ENCODE data around the gene APOBEC3A. TPM values are rescaled to one million over a fixed set of nuclear protein-coding genes. Genes with fewer than 3 reads are reported as not detected.
"Not testable (repeated sequence)": the region's sequence is repeated elsewhere in the genome, so short reads cannot be mapped to it uniquely, and the experiment has no call there.

APOBEC3A gene
- total RNA-seq, 1 experiment from 2014 or later: not detected

DNA sequence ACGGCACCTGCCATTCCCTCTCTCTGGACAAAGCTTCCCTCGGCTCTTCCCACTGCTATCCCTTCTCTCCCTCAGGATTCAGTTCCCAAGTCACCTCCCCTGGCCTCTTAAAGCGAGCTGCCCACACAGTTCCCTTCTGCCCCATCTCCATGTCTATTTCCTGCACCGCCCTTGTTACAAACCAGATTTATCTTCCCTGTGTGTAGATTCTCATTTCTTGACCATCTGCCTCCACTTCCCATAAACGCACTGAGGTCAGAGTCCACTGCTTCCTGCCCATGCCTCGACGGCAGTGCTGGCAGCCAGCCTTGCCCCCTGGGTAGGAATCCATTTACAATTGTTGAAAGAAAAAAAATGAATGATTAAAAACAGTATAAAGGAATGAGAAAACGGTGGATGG lies 13.1 kb downstream of the APOBEC3A start:
- H3K9me3 ChIP-seq (replicated peaks): no peaks in the 10 kb centered on the region
- no peak for DNase-seq (ENCODE audit: low read depth in 1 of 2, low spot score in 2 of 2)
- H3K36me3 ChIP-seq: no peaks in the 10 kb centered on the region
- no peak overlapping the region for H3K4me3 ChIP-seq
- H3K27ac ChIP-seq: no peak overlapping the region
- peaks cover 4% of the 10 kb centered on the region; the same call in 1 of the 2 replicates for H3K27me3 ChIP-seq (replicated peaks)
- no peaks in the 10 kb centered on the region for H3K4me1 ChIP-seq (replicated peaks)

DNA sequence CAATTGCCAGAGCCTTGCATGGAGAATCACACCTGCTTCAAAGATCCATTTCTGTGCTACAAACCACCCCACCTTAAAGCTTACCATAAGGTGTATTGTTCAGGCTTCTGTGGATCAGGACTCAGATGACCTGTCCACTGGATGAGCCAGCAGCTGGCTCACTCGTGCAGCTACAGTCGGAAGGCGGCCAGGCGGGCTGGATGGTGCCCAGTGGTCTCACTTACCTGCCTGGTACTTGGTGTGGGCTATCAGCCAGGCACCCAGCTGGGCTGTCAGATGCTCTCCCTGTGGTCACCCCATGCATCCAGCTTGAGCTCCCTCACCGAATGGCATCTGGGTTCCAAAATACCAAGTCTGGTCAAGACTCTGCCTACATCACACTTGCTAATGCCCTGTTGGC lies 13.8 kb downstream of the APOBEC3A start:
- Histone ChIP-seq H3K27me3 (replicated peaks) (peaks cover 4% of the 10 kb centered on the region; the same call in 1 of the 2 replicates), H3K4me3 (no peak overlapping the region), H3K4me1 (replicated peaks) (no peaks in the 10 kb centered on the region), H3K36me3 (no peaks in the 10 kb centered on the region), H3K9me3 (replicated peaks) (no peaks in the 10 kb centered on the region), H3K27ac (no peak overlapping the region)
- no peak for DNase-seq (ENCODE audit: low read depth in 1 of 2, low spot score in 2 of 2)

DNA sequence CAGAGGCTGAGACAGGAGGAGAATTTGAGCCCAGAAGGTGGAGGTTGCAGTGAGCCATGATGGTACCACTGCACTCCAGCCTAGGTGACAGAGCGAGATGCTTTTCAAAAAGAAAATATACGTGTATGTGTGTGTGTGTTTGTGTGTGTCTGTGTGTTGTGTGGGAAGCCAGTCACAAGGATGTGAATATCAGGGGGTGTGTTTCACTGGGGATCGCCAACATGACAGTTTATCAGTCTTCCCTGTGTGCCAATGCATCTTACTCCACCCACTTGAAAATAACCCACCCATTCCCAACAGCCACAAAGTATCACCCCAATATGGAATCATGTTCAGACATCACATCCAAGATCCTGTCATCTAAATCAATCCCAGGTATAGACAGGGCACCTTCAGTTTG lies 14.4 kb downstream of the APOBEC3A start:
- no peak for DNase-seq (ENCODE audit: low read depth in 1 of 2, low spot score in 2 of 2)
- no peak overlapping the region for H3K27ac ChIP-seq
- H3K4me1 ChIP-seq (replicated peaks): no peaks in the 10 kb centered on the region
- peaks cover 4% of the 10 kb centered on the region; the same call in 1 of the 2 replicates for H3K27me3 ChIP-seq (replicated peaks)
- no peaks in the 10 kb centered on the region for H3K9me3 ChIP-seq (replicated peaks)
- no peaks in the 10 kb centered on the region for H3K36me3 ChIP-seq
- no peak overlapping the region for H3K4me3 ChIP-seq

DNA sequence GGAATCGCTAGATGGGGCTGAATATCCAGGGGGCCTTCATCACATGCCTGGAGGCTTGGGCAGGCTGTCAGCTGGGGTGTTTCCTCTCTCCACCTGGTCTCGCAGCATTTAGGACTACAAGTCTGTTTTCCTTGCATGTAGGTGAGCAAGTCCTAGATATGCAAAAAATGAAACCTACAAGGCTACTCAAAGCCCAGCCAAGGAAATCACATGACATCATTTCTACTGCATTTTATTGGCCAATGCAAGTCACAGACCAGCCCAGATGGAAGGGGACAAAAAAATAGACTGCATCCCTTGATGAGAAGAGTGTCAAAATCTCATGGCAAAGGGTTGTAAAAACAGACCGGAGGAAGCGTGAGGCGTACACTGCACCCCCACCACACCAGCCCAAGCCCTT lies 15.1 kb downstream of the APOBEC3A start:
- Histone ChIP-seq H3K27me3 (replicated peaks) (peaks cover 4% of the 10 kb centered on the region; the same call in 1 of the 2 replicates), H3K36me3 (no peaks in the 10 kb centered on the region), H3K4me1 (replicated peaks) (no peaks in the 10 kb centered on the region), H3K4me3 (no peak overlapping the region), H3K27ac (no peak overlapping the region), H3K9me3 (replicated peaks) (no peaks in the 10 kb centered on the region)
- no peak for DNase-seq (ENCODE audit: low read depth in 1 of 2, low spot score in 2 of 2)

DNA sequence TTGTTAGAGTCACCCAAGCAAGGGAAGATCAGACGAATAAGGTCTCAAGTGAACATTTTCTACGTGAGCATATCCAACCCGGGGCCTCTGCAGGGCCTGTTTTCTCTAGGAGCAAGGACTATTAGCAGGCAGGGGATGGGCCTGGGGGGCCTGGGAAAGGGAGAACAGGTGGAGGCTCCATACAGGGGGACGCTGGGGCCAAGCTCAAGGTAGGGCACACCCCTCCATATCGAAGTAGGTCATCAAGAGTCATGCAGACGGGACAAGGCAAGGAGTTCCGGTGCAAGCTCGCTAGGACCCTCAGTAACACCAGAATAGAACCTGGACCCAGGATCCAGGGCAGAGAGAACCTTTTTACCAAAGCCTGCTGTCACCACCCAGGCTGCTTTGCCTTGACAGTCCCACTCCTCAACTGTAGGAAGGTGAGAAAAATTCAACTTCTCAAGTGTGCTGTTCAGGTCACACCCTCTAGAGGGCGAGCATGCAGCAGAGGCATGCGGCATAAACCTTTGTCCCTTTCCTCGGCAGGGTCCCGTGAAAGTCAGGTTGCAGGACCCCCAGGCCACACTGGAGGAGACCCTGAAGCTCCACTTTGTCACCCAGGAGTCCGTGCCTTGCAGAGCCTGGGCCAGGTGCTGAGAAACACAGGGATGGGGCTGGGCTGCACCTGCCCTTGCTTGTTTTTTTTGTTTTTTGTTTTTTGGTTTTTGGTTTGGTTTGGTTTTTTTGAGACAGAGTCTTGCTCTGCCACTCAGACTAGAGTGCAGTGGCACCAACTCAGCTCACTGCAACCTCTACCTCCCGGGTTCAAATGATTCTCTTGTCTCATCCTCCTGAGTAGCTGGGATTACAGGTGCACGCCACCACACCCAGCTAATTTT lies 16.1 kb downstream of the APOBEC3A start:
- Histone ChIP-seq H3K36me3 (no peaks in the 10 kb centered on the region), H3K4me3 (no peak overlapping the region), H3K4me1 (replicated peaks) (no peaks in the 10 kb centered on the region), H3K27ac (no peak overlapping the region), H3K9me3 (replicated peaks) (no peaks in the 10 kb centered on the region), H3K27me3 (replicated peaks) (peaks cover 4% of the 10 kb centered on the region; the same call in 1 of the 2 replicates)
- DNase-seq (ENCODE audit: low read depth in 1 of 2, low spot score in 2 of 2): peak in 1 of 2 experiments; percentile 18

DNA sequence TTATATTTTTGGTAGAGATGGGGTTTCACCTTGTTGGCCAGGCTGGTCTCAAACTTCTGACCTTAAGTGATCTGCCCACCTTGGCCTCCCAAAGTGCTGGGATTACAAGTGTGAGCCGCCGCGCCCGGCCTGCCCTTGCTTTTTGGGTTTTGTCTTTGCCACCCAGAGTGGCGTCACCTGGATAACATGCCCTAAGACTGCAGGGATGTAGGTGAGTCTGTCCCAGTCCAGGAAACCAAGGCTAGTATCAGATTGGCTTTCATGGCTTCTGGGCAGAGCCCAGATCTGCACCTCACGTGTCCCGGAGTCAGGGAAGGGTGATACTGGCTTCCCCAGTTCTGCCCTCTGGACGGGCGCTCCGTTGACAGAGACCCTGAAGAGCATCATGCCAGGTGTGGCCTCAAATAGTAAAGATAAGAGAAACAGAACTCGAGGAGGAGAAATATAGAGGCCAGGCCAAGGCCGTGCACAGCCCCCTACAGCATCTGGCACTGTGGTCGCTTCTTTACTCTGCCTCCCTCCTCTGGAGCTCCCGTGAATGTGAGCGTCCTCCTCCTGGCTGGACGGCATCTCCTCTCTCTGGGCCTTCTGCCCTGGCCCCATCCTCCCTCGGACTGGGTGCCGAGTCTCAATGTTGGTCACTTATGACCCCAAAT lies 16.9 kb downstream of the APOBEC3A start:
- Histone ChIP-seq H3K27ac (no peak overlapping the region), H3K9me3 (replicated peaks) (no peaks in the 10 kb centered on the region), H3K36me3 (no peaks in the 10 kb centered on the region), H3K4me3 (no peak overlapping the region), H3K4me1 (replicated peaks) (no peaks in the 10 kb centered on the region), H3K27me3 (replicated peaks) (0 out of 2 replicates have a peak, but pooled peaks cover 3% of the 10 kb centered on the region)
- DNase-seq (ENCODE audit: low read depth in 1 of 2, low spot score in 2 of 2): no peak

DNA sequence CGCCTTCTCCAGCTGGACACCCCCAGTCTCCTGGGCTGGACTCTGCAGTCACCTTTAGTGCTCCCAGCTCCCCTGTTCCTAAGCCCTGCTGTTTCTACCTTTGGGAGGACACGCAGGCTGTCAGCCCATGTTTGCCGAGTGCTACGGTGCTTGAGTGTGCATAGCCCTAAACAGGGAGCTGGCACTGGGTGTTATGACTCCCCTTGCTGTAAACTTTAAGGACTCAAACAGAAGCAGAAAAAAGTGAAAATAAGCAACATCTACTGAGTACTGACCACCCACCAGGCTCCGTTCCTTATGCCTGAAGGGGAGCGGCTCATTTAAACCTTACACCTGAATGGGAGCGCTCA lies 17.4 kb downstream of the APOBEC3A start:
- H3K4me1 ChIP-seq (replicated peaks): no peaks in the 10 kb centered on the region
- DNase-seq (ENCODE audit: low read depth in 1 of 2, low spot score in 2 of 2): no peak
- H3K36me3 ChIP-seq: no peaks in the 10 kb centered on the region
- H3K27me3 ChIP-seq (replicated peaks): no peaks in the 10 kb centered on the region
- no peak overlapping the region for H3K27ac ChIP-seq
- no peaks in the 10 kb centered on the region for H3K9me3 ChIP-seq (replicated peaks)
- H3K4me3 ChIP-seq: no peak overlapping the region

DNA sequence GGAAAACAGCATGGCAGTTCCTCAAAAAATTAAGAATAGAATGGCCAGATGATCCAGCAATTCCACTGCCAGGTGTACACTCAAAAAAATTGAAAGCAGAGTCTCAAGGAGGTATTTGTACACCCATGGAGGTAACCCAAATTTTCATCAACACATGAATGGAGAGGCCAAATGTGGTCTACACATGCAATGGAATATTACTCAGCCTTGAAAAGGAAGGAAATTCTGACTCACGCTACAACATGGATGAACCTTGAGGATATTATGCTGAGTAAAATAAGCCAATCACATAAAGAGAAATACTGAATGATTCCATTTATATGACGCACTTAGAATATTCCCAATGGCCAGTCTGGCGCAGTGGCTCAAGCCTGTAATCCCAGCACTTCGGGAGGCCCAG lies 19.9 kb downstream of the APOBEC3A start:
- H3K27ac ChIP-seq; H3K9me3 ChIP-seq (replicated peaks); H3K4me1 ChIP-seq (replicated peaks); DNase-seq (ENCODE audit: low read depth in 1 of 2, low spot score in 2 of 2); H3K36me3 ChIP-seq; H3K27me3 ChIP-seq (replicated peaks); H3K4me3 ChIP-seq: not testable (repeated sequence)

DNA sequence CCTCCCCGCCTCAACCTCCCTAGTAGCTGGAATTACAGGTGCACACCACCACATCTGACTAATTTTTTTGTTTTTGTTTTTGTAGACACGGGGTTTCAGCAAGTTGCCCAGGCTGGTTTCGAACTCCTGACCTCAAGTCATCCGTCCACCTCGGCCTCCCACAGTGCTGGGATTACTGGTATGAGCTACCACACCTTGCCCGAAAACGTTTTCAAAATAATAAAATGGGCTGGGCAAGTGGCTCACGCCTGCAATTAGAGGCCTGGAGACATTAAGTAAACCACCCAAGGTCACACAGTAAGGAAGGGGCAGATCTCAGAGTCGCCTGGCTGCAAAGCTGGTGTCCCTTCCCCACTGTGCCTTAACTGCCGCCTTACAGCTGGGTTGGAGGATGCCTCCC lies 23.2 kb downstream of the APOBEC3A start:
- H3K4me1 ChIP-seq (replicated peaks): peaks cover 16% of the 10 kb centered on the region

DNA sequence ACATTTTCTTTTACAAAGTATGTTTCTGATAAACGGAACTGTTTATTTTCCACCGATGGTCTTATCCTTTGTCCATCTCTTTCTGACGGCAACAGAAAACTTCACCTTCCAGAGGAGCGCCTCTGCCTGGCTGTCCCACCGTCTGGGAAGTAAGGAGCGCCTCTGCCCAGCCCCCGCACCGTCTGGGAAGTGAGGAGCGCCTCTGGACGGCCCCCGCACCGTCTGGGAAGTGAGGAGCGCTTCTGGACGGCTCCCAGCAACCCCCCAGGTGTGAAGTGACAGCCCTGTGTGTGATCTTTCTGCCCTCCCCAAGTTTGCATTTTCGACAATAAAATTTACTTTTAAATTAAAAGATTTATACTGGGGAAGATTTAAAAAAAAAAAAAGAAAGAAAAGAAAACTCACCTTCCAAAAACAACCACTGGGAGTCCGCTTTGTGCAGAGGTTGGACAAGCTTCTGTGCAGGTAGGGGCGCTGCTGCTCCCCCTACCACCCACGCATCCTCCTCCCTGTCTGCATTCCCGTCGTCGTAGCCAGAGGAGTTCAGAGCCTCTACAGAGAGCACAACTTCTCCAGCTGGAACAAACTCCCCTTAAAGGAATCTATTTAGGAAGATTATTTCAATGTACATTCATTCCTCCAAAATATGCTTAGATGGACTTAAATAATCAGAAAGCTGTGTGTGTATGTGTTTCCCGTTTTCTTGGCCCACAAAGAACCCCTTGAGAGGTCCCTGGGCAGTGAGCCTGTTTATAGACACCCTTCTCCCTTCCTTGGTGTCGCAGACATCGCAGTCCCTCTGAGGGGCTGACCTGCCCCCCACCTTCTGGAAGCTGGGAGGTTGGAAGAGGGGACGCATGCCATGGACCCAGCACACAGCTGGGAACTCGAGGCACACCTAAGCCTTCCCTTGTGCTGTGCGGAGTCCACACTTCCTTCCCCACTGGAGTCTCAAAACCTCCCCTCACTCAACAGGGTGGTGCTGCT lies 23.9 kb downstream of the APOBEC3A start:
- no peak for DNase-seq (ENCODE audit: low read depth in 1 of 2, low spot score in 2 of 2)
- Histone ChIP-seq H3K27me3 (replicated peaks) (no peaks in the 10 kb centered on the region), H3K4me1 (replicated peaks) (peaks cover 16% of the 10 kb centered on the region), H3K36me3 (peaks cover 11% of the 10 kb centered on the region; the same call in 1 of the 2 replicates), H3K9me3 (replicated peaks) (peaks cover 5% of the 10 kb centered on the region), H3K4me3 (no peak overlapping the region), H3K27ac (peak overlapping the region; percentile 91; the same call in 1 of the 2 replicates)

More for the DNA sequence above, 23.2 kb downstream of the APOBEC3A start:
- peaks cover 11% of the 10 kb centered on the region; the same call in 1 of the 2 replicates for H3K36me3 ChIP-seq
- not testable (repeated sequence) for DNase-seq (ENCODE audit: low read depth in 1 of 2, low spot score in 2 of 2); H3K27me3 ChIP-seq (replicated peaks); H3K4me3 ChIP-seq; H3K9me3 ChIP-seq (replicated peaks); H3K27ac ChIP-seq

DNA sequence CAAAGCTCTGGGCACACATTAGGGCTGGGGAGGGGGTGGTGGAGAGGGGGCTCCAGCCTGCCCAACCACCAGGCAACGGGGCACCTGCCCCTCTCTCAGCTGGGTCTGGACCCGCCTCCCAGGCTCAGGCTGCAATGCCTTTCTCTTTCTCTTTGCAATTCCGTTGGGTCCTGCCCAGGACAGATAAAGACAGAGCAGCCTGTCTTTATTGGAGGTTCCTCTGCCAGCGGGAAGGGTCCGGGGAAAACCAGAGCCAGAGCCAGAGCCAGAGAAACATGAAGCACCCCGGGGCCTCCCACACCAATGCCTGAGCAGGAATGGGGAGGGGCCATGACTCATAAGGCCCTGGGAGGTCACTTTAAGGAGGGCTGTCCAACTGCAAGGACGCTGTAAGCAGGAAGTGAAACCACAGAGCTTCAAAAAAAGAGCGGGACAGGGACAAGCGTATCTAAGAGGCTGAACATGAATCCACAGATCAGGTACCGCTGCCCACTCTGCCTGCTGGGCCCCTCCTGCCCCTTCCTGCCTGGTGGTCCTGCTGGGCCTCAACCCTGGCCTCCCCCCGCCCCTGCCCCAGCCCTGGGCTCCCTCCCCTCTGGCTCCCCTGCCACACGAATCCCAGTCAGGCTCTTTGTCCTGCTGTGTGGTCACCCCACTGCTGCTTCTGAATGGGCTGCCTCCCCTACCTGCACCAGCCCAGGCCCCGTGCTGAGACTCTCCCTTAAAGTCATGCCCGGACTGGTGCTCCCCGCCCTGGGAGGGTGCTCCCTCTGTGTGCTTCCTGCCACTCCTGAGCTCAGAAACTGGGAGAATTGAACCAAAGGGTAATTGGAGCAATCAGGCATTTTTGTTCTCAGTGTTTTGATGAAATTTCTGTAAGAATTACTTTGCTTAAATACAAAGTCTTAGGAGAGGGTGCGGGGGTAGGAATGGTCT lies 24.9 kb downstream of the APOBEC3A start, which contains the start of gene APOBEC3B:
APOBEC3B (plus strand) TSS at position 356 of the 936 bp plus-strand sequence; CDS start at position 463, 107 bp downstream.
- Histone ChIP-seq H3K27me3 (replicated peaks) (no peaks in the 10 kb centered on the region), H3K36me3 (peaks cover 13% of the 10 kb centered on the region; the same call in 1 of the 2 replicates), H3K27ac (peak within 1 kb of the TSS; percentile 91), H3K4me3 (peak within 1 kb of the TSS; percentile 42), H3K9me3 (replicated peaks) (peaks cover 5% of the 10 kb centered on the region), H3K4me1 (replicated peaks) (peaks cover 16% of the 10 kb centered on the region)
- DNase-seq (ENCODE audit: low read depth in 1 of 2, low spot score in 2 of 2): peak; percentile 87 to 96

DNA sequence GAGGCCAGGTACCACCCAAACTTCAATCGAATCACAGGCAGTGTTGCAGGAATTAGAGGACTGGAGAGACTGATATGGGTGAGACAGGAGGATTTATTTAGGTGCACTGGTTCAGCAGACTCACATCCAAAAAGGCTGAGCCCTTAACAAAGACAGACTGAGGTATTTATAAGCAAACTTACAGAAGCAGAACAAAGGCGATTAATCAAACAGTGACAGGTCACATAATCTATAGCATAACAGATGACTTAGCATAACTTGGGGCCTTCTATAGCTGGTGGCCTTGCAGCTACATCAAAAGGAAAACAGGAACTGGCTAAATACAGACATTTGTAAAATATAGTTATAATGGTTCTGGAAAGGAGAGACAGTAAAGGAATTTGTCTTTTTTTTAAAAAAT lies 26.8 kb downstream of the APOBEC3A start:
- H3K9me3 ChIP-seq (replicated peaks): peaks cover 5% of the 10 kb centered on the region
- no peak for DNase-seq (ENCODE audit: low read depth in 1 of 2, low spot score in 2 of 2)
- H3K27ac ChIP-seq: no peak overlapping the region
- peaks cover 16% of the 10 kb centered on the region for H3K4me1 ChIP-seq (replicated peaks)
- no peaks in the 10 kb centered on the region for H3K27me3 ChIP-seq (replicated peaks)
- no peak overlapping the region for H3K4me3 ChIP-seq
- peaks cover 13% of the 10 kb centered on the region; the same call in 1 of the 2 replicates for H3K36me3 ChIP-seq

Measured in SJSA1 (cell line).